Prostate gland (tissue), 2 donors: Measurements from ENCODE around the gene CNTNAP2.

Source experiments
- CTCF ChIP-seq, 4 experiments: fragments of 200-600 bp in 2 of 4; fragments of 450-650 bp in 2 of 4; sonication (generic) in 2 of 4; IDR thresholded peaks; 1 replicate in 3 of 4; 2 replicates in 1 of 4; pipeline ENCODE4 v1.5.1; 2016 to 2019; ENCODE audit warnings: antibody characterized with exemption in 4 of 4, mild to moderate bottlenecking in 2 of 4, moderate library complexity in 2 of 4
- POLR2A ChIP-seq: fragments of 450-650 bp; IDR thresholded peaks from one replicate; pipeline ENCODE4 v1.6.1; 2016; ENCODE audit warnings: antibody characterized with exemption, mild to moderate bottlenecking
- POLR2AphosphoS5 ChIP-seq: sonication (generic); formaldehyde crosslinking; IDR thresholded peaks from one replicate; pipeline ENCODE4 v1.6.1; 2017; ENCODE audit warnings: antibody characterized with exemption

GRCh38 chr7:146433501-146433900 lies 316.9 kb downstream of the CNTNAP2 start:
- TF ChIP-seq CTCF (IDR thresholded peaks at IDR 0.05) (no peak), POLR2A (no peak), POLR2AphosphoS5 (no peak)
